Osteoblast (primary cell): ENCODE data around the gene RNASEH2B. TPM values are rescaled to one million over a fixed set of nuclear protein-coding genes. Genes with fewer than 3 reads are reported as not detected.

Experiments
- DNase-seq: peaks from one replicate; pipeline ENCODE4 v3.0.0; 2011; ENCODE audit warnings: low spot score, mixed read lengths; ENCODE audit not compliant: insufficient read length; ENCODE audit errors: missing footprints
- H2AFZ ChIP-seq: 2 replicates; pipeline ENCODE4 v1.6.0; 2011; ENCODE audit warnings: mild to moderate bottlenecking, low read length
- H3K27ac ChIP-seq: 2 replicates; pipeline ENCODE4 v1.5.1; 2011; ENCODE audit warnings: mild to moderate bottlenecking, low read depth, low read length, moderate library complexity
- H3K27me3 ChIP-seq: 2 replicates; pipeline ENCODE4 v1.6.0; 2012; ENCODE audit warnings: mild to moderate bottlenecking, control low read depth, inconsistent platforms, low read length, moderate library complexity; ENCODE audit not compliant: insufficient read depth
- H3K36me3 ChIP-seq: 2 replicates; pipeline ENCODE4 v1.5.1; 2011; ENCODE audit warnings: mild to moderate bottlenecking, low read length, control low read depth, moderate library complexity; ENCODE audit not compliant: insufficient read depth
- H3K4me1 ChIP-seq: 2 replicates; pipeline ENCODE4 v1.5.1; 2011; ENCODE audit warnings: mild to moderate bottlenecking, low read length, control low read depth, moderate library complexity; ENCODE audit not compliant: insufficient read depth
- H3K4me2 ChIP-seq: 2 replicates; pipeline ENCODE4 v1.6.0; 2011; ENCODE audit warnings: mild to moderate bottlenecking, low read length; ENCODE audit not compliant: insufficient read depth
- H3K4me3 ChIP-seq: fragments of 200-600 bp; sonication (generic); 3 replicates; pipeline ENCODE4 v1.5.1; 2012; ENCODE audit warnings: mild to moderate bottlenecking, low read length, inconsistent platforms; ENCODE audit not compliant: insufficient read depth
- H3K79me2 ChIP-seq: 2 replicates; pipeline ENCODE4 v1.6.0; 2012; ENCODE audit warnings: mild to moderate bottlenecking, low read length, control low read depth, inconsistent platforms; ENCODE audit not compliant: insufficient read depth
- H3K9me3 ChIP-seq: 2 replicates; pipeline ENCODE4 v1.5.1; 2011; ENCODE audit warnings: low read depth, low read length, control low read depth
- H4K20me1 ChIP-seq: 2 replicates; pipeline ENCODE4 v1.6.0; 2012; ENCODE audit warnings: mild to moderate bottlenecking, low read length, control low read depth; ENCODE audit not compliant: insufficient read depth
- total RNA-seq: library from RNA; depleted of rRNA; stranded (reverse); fragments of >200 nt; gene quantifications from 2 replicates; pipeline ENCODE4 v1.2.3, GENCODE V29; 2012
- TF ChIP-seq, protein P1 (sequence below): IDR thresholded peaks from 2 replicates; pipeline ENCODE4 v1.5.1; 2011; ENCODE audit warnings: mild to moderate bottlenecking, low read depth, low read length, moderate library complexity; ENCODE audit errors: extremely low read depth

RNASEH2B gene
- total RNA-seq, 1 donor, result 47.4 TPM

DNA sequence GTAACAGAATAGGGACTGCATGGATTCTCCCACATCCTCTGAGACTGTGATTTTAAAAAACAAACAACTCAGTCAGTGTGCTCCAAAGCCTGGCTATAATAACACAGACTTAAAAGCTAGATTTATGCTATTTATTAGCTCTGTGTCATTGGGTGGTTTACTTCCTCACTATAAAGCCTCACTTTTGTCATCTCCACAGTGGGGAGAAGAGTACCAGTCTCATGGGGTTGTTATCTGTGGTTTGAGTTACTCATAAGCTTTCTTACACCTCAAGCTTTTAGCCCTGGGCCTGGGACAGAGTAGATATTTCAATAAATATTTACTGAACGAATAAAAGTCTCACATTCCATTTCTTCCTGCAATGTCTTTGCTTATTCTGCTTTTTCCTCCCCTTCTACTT lies 5.3 kb downstream of the RNASEH2B start:
- Histone ChIP-seq H3K4me1 (peaks cover 32% of the 10 kb centered on the region), H3K27me3 (no peaks in the 10 kb centered on the region), H3K27ac (peak overlapping the region; percentile 71), H3K4me3 (no peak overlapping the region), H3K9me3 (no peaks in the 10 kb centered on the region), H4K20me1 (peaks cover 2% of the 10 kb centered on the region), H3K36me3 (no peaks in the 10 kb centered on the region), H3K4me2 (peak overlapping the region; percentile 73), H3K79me2 (peaks cover 84% of the 10 kb centered on the region), H2AFZ (no peak overlapping the region)
- DNase-seq, result no peak
- TF ChIP-seq, protein P1, sequence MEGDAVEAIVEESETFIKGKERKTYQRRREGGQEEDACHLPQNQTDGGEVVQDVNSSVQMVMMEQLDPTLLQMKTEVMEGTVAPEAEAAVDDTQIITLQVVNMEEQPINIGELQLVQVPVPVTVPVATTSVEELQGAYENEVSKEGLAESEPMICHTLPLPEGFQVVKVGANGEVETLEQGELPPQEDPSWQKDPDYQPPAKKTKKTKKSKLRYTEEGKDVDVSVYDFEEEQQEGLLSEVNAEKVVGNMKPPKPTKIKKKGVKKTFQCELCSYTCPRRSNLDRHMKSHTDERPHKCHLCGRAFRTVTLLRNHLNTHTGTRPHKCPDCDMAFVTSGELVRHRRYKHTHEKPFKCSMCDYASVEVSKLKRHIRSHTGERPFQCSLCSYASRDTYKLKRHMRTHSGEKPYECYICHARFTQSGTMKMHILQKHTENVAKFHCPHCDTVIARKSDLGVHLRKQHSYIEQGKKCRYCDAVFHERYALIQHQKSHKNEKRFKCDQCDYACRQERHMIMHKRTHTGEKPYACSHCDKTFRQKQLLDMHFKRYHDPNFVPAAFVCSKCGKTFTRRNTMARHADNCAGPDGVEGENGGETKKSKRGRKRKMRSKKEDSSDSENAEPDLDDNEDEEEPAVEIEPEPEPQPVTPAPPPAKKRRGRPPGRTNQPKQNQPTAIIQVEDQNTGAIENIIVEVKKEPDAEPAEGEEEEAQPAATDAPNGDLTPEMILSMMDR, result no peak

DNA sequence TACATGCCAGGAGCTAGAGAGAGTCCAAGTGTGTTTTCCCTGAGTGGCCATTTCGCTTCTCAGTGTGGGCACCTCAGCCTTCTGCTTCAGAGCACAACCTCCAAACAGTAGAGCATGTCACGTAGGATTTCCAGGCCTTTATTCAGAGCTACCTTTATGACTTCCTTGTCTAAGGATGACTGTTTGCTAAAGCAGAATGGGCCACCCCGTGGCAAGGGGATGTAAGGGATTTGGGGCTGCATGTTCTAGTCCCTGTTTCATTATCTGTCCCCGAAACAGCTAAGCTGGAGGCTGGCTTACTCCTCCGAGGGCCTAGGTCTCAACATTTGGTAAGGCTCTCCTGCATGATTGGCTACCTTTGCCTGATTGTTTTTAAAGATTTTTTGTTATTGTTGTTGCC lies 6.0 kb downstream of the RNASEH2B start:
- no peak overlapping the region for H3K27ac ChIP-seq
- H3K36me3 ChIP-seq, result no peaks in the 10 kb centered on the region
- peaks cover 30% of the 10 kb centered on the region for H3K4me1 ChIP-seq
- H4K20me1 ChIP-seq, result peaks cover 2% of the 10 kb centered on the region
- no peaks in the 10 kb centered on the region for H3K9me3 ChIP-seq
- TF ChIP-seq, protein P1, result no peak
- H3K27me3 ChIP-seq, result no peaks in the 10 kb centered on the region
- no peak overlapping the region for H3K4me3 ChIP-seq
- H3K4me2 ChIP-seq, result no peak overlapping the region
- peaks cover 85% of the 10 kb centered on the region for H3K79me2 ChIP-seq
- no peak overlapping the region for H2AFZ ChIP-seq
- no peak for DNase-seq

DNA sequence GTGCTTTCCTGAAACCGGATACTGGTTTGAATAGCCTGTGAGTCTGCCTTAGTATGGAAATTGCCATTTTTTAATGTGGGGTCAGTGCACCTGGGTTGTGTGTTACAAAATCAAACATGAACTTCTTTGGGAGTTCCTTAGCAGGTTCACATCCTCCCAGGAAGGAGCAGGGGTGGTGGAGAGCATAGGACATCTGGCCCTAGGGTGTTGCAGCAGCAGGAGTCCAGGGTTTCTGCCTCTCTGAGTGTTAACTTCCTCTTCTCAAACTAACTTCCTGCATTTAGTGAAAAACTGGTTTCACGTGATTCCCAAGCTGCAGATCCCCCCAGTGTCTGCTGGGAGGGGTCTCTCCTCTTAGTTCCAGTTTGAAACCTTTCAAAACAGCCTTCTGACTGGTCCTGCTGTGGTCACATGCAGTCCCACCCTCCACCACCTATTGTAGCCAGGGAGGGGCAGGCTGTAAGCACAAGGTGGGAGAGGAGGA lies 7.2 kb downstream of the RNASEH2B start:
- H2AFZ ChIP-seq, result peak overlapping the region; percentile 37
- H4K20me1 ChIP-seq, result peaks cover 5% of the 10 kb centered on the region
- H3K79me2 ChIP-seq, result peaks cover 85% of the 10 kb centered on the region
- no peaks in the 10 kb centered on the region for H3K9me3 ChIP-seq
- no peaks in the 10 kb centered on the region for H3K27me3 ChIP-seq
- no peak overlapping the region for H3K4me2 ChIP-seq
- TF ChIP-seq, protein P1, result no peak
- H3K36me3 ChIP-seq, result peaks cover under 1% of the 10 kb centered on the region
- peaks cover 19% of the 10 kb centered on the region for H3K4me1 ChIP-seq
- no peak overlapping the region for H3K27ac ChIP-seq
- DNase-seq, result no peak
- H3K4me3 ChIP-seq, result no peak overlapping the region

DNA sequence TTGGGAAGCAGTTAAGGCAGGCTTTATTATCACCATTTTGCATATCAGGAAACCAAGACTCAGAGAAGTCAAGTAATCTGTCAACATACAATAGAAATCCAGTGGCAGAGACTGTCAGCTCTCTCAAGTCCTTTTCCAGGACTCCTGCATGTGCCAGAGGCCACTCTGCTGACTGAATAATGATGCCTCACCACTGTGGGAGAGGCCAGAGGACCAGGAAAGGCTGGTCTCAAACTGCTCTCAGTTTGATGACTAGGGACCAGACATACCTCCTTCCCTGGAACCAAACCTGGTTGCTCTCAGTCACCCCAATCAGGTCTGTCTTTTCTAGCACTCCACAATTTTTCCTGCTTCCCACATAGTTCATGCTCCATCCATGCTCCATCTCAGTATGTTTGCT lies 8.0 kb downstream of the RNASEH2B start:
- TF ChIP-seq, protein P1, result no peak
- peaks cover 17% of the 10 kb centered on the region for H3K4me1 ChIP-seq
- peak overlapping the region; percentile 3 for H2AFZ ChIP-seq
- no peak overlapping the region for H3K4me2 ChIP-seq
- peaks cover 85% of the 10 kb centered on the region for H3K79me2 ChIP-seq
- H3K36me3 ChIP-seq, result peaks cover 3% of the 10 kb centered on the region
- DNase-seq, result peak; percentile 51
- H3K9me3 ChIP-seq, result peaks cover under 1% of the 10 kb centered on the region
- no peak overlapping the region for H3K27ac ChIP-seq
- no peak overlapping the region for H3K4me3 ChIP-seq
- peaks cover 5% of the 10 kb centered on the region for H4K20me1 ChIP-seq
- no peaks in the 10 kb centered on the region for H3K27me3 ChIP-seq
